Smooth muscle cell (in vitro differentiated cells): ENCODE measurements around the gene GAK. TPM values are rescaled to one million over a fixed set of nuclear protein-coding genes. Genes with fewer than 3 reads are reported as not detected.

ENCODE experiments used
- DNase-seq: peaks from one replicate; lab custom pipeline; 2025; ENCODE audit not compliant: unreplicated experiment; lab: John Stamatoyannopoulos, UW
- H2AFZ ChIP-seq: fragments of 200-600 bp; sonication (generic); 2 replicates; pipeline ENCODE4 v1.6.0; 2016; ENCODE audit warnings: antibody characterized with exemption, low read depth, mild to moderate bottlenecking
- H3F3A ChIP-seq: fragments of 200-600 bp; sonication (generic); 2 replicates; pipeline ENCODE4 v1.6.0; 2017; ENCODE audit warnings: antibody characterized with exemption, low read depth
- H3K27ac ChIP-seq: fragments of 200-600 bp; sonication (generic); 2 replicates; pipeline ENCODE4 v1.5.1; 2016; ENCODE audit warnings: low read depth, mild to moderate bottlenecking
- H3K27me3 ChIP-seq: fragments of 200-600 bp; sonication (generic); 2 replicates; pipeline ENCODE4 v1.6.1; 2016; ENCODE audit warnings: low read depth, mild to moderate bottlenecking
- H3K36me3 ChIP-seq: fragments of 200-600 bp; sonication (generic); 2 replicates; pipeline ENCODE4 v1.5.1; 2016; ENCODE audit warnings: low read depth
- H3K4me1 ChIP-seq: fragments of 200-600 bp; sonication (generic); 2 replicates; pipeline ENCODE4 v1.5.1; 2016; ENCODE audit warnings: low read depth
- H3K4me2 ChIP-seq: fragments of 200-600 bp; sonication (generic); 2 replicates; pipeline ENCODE4 v1.6.0; 2016; ENCODE audit warnings: mild to moderate bottlenecking
- H3K4me3 ChIP-seq: fragments of 200-600 bp; sonication (generic); 2 replicates; pipeline ENCODE4 v1.5.1; 2016; ENCODE audit warnings: mild to moderate bottlenecking
- H3K79me2 ChIP-seq: fragments of 200-600 bp; sonication (generic); 2 replicates; pipeline ENCODE4 v1.6.0; 2016; ENCODE audit warnings: low read depth, mild to moderate bottlenecking
- H3K9ac ChIP-seq: fragments of 200-600 bp; sonication (generic); 2 replicates; pipeline ENCODE4 v1.6.0; 2016; ENCODE audit warnings: low read depth
- H3K9me3 ChIP-seq: fragments of 200-600 bp; sonication (generic); replicated peaks from 2 replicates; pipeline ENCODE4 v1.5.1; 2016; ENCODE audit warnings: low read depth
- H4K20me1 ChIP-seq: fragments of 200-600 bp; sonication (generic); 2 replicates; pipeline ENCODE4 v1.6.0; 2016; ENCODE audit warnings: low read depth
- WGBS: methylation state at CpG from one replicate; pipeline ENCODE4 v1.1.7; 2016; ENCODE audit warnings: low lambda C conversion rate; 5-methylcytosine and 5-hydroxymethylcytosine counted together
- polyA plus RNA-seq: library from polyadenylated mRNA; unstranded; fragments of >200 nt; fragmentation: Nextera tagmentation; extraction: Ambion mirVana; gene quantifications from 2 replicates; pipeline ENCODE4 v1.2.1, GENCODE V29; 2016
- total RNA-seq: library from RNA; depleted of rRNA; stranded (reverse); fragments of >200 nt; gene quantifications from 2 replicates; pipeline ENCODE4 v1.2.3, GENCODE V29; 2014
- TF ChIP-seq, protein P1 (sequence below): fragments of 200-600 bp; sonication (generic); IDR thresholded peaks from 2 replicates; pipeline ENCODE4 v1.5.1; 2017; ENCODE audit warnings: borderline replicate concordance, mild to moderate bottlenecking, antibody characterized with exemption; ENCODE audit not compliant: insufficient read depth, poor library complexity, severe bottlenecking

GAK gene
- total and polyA plus RNA-seq, 2 experiments from 2014 or later: 56.2 to 85.4 TPM

DNA sequence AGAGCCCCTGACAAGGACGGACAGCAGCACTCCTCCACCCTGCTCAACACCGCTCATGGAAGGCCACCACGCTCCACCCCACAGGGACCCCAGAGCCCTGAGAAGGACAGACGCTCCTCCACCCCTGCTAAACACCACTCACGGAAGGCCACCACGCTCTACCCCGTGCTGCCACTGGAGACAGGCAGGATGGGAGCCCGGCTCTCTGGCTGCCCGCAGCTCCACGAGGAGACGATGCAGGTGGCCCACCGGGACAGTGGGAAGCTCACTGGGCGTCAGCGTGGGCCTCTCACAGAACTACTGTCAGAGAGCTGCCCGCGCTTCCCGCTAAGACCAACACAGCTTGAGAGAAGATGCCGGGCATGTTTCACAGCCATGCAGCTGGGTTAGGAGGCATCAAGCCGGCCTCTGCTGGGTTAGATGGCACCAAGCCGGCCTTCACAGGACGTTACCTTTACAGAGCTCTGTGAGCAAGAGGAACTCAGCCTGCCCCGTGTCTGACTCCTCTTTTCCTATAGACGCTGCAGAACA lies 20.8 kb downstream of the GAK start:
- H2AFZ ChIP-seq: no peak overlapping the region
- no peaks in the 10 kb centered on the region for H3K27me3 ChIP-seq
- H3K36me3 ChIP-seq: no peaks in the 10 kb centered on the region
- no peak overlapping the region for H3K9ac ChIP-seq
- peaks cover 13% of the 10 kb centered on the region for H3K79me2 ChIP-seq
- no peak overlapping the region for H3K4me2 ChIP-seq
- no peaks in the 10 kb centered on the region for H3K4me1 ChIP-seq
- H3K27ac ChIP-seq: no peak overlapping the region
- TF ChIP-seq, protein P1, sequence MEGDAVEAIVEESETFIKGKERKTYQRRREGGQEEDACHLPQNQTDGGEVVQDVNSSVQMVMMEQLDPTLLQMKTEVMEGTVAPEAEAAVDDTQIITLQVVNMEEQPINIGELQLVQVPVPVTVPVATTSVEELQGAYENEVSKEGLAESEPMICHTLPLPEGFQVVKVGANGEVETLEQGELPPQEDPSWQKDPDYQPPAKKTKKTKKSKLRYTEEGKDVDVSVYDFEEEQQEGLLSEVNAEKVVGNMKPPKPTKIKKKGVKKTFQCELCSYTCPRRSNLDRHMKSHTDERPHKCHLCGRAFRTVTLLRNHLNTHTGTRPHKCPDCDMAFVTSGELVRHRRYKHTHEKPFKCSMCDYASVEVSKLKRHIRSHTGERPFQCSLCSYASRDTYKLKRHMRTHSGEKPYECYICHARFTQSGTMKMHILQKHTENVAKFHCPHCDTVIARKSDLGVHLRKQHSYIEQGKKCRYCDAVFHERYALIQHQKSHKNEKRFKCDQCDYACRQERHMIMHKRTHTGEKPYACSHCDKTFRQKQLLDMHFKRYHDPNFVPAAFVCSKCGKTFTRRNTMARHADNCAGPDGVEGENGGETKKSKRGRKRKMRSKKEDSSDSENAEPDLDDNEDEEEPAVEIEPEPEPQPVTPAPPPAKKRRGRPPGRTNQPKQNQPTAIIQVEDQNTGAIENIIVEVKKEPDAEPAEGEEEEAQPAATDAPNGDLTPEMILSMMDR: no peak
- no peaks in the 10 kb centered on the region for H3K9me3 ChIP-seq
- no peaks in the 10 kb centered on the region for H3F3A ChIP-seq
- 98% methylated on average over 23 of the region's 23 CpGs for WGBS
- DNase-seq: no peak
- peaks cover 88% of the 10 kb centered on the region for H4K20me1 ChIP-seq
- H3K4me3 ChIP-seq: no peak overlapping the region

DNA sequence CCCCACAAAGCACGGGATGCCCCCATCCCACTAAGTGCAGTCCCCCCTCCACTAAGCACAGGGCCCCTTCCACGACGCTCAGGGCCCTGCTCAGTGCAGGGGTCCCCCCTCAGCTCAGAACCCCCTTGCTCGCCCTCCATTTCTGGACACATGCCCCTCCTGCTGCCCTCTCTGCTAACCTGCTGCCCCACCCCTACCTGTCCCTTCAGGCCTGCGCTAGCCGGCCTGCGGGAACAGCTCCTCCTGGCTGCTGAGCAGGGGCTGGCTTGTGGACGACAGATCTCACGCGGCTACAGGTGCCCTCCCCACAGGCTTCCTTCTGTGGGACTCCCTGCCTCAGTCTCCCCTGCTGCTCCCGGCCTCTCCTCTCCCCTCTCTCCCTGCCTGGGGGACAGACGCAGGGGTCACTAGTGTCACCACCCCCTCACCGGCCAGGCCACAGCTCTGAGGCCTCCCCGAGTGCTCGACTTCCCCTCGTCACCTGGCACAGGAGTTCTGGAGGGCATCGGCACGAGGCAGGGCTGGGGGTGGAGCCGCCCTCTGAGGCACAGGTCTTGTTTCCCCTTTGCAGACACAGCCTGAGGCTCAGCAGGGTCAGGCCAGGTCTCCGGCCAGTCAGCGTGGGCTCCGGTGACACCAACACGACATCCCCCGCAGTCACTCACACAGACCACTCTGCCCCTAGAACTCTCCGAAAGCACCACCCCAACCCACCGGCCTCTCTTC lies 21.6 kb downstream of the GAK start:
- no peaks in the 10 kb centered on the region for H3K27me3 ChIP-seq
- H2AFZ ChIP-seq: no peak overlapping the region
- no peaks in the 10 kb centered on the region for H3K4me1 ChIP-seq
- H3K4me3 ChIP-seq: no peak overlapping the region
- H4K20me1 ChIP-seq: peaks cover 88% of the 10 kb centered on the region
- H3K79me2 ChIP-seq: peaks cover 6% of the 10 kb centered on the region
- no peaks in the 10 kb centered on the region for H3K9me3 ChIP-seq
- 97% methylated on average over 25 of the region's 26 CpGs for WGBS
- no peak overlapping the region for H3K27ac ChIP-seq
- no peaks in the 10 kb centered on the region for H3F3A ChIP-seq
- no peaks in the 10 kb centered on the region for H3K36me3 ChIP-seq
- H3K4me2 ChIP-seq: no peak overlapping the region
- H3K9ac ChIP-seq: no peak overlapping the region
- no peak for DNase-seq
- TF ChIP-seq, protein P1: no peak

DNA sequence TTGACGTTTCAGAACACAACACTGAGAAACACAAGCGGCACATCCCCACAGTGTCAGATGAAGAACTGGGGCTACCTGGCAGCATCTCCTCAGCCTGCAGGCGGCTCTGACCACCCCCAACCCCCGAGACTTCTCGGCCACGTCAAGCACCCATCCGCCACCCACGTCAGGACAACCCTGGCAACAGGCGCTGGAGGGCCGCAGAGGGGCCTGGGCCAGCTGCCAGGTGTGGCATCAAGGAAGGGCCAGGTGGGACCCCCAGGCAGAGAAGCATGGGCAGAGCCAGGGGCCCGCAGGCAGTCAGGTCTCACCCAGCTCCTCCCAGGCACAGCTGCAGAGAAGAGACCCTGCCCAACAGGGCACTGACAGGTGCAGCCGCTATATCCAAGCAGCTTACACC lies 22.3 kb downstream of the GAK start:
- Histone ChIP-seq H3K27ac (no peak overlapping the region), H3K27me3 (no peaks in the 10 kb centered on the region), H3K9ac (no peak overlapping the region), H3F3A (no peaks in the 10 kb centered on the region), H3K4me1 (no peaks in the 10 kb centered on the region), H4K20me1 (peaks cover 88% of the 10 kb centered on the region), H3K9me3 (no peaks in the 10 kb centered on the region), H3K36me3 (no peaks in the 10 kb centered on the region), H3K4me3 (no peak overlapping the region), H3K4me2 (no peak overlapping the region), H3K79me2 (no peaks in the 10 kb centered on the region), H2AFZ (no peak overlapping the region)
- no peak for DNase-seq
- TF ChIP-seq, protein P1: no peak
- WGBS: 94% methylated on average over 12 of the region's 12 CpGs
